ENCODE measurements around the gene C1orf167.

DNA sequence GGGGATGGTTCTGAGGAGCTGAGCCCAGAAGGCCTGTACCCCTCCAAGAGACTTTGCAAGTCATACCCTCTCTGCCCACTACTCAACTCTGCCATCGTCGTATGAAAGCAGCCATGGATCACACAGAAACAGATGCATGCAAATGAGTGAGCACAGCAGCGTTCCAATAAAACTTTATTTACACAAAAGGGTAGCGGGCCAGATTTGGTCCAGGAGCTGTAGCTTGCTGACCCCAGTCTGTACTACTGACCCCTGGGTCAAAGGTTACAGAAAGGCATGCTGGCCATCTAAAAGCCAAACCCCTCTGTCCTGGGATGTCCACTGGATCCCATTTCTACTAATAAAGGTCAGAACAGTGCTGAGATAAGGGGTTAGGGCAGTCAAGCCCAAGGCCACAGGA is 34.9 kb upstream of the C1orf167 start:
- TF ChIP-seq CTCF (IDR thresholded peaks at IDR 0.05) (no peak), EZH2phosphoT487 (IDR thresholded peaks at IDR 0.05) (no peak), EZH2 (IDR thresholded peaks at IDR 0.05) (no peak)
